Stomach (tissue), 9 donors: Measurements from ENCODE around the gene HYDIN. TPM values are rescaled to one million over a fixed set of nuclear protein-coding genes. Genes with fewer than 3 reads are reported as not detected.

Experiments
- DNase-seq, 2 donors: peaks; one replicate each; pipeline versions ENCODE4 v3.0.0 to v3.0.0-alpha.2; 2013 to 2019
- H3K27ac ChIP-seq, 5 donors: fragments of 200-600 bp in 4 of 5; sonication (generic) in 4 of 5; one replicate each; pipeline ENCODE4 v1.5.1; 2013 to 2019; ENCODE audit warnings: mild to moderate bottlenecking in 1 of 5, moderate library complexity in 1 of 5
- H3K27me3 ChIP-seq, 3 donors: fragments of 200-600 bp; sonication (generic); one replicate each; pipeline ENCODE4 v1.5.1; 2017 to 2019; ENCODE audit warnings: mixed run types in 1 of 3
- H3K36me3 ChIP-seq, 4 donors: fragments of 200-600 bp; sonication (generic); 1 replicate in 3 of 4; 2 replicates in 1 of 4; pipeline ENCODE4 v1.5.1; 2016 to 2019
- H3K4me1 ChIP-seq, 4 donors: fragments of 200-600 bp; sonication (generic); one replicate each; pipeline ENCODE4 v1.5.1; 2016 to 2019
- H3K4me3 ChIP-seq, 4 donors: fragments of 200-600 bp; sonication (generic) in 3 of 4; one replicate each; pipeline ENCODE4 v1.5.1; 2016 to 2019; ENCODE audit warnings: mild to moderate bottlenecking in 1 of 4
- H3K9me3 ChIP-seq, 4 donors: fragments of 200-600 bp; sonication (generic); one replicate each; pipeline ENCODE4 v1.5.1; 2016 to 2019
- CTCF ChIP-seq, 7 experiments: fragments of 450-650 bp in 4 of 7; fragments of 200-600 bp in 3 of 7; sonication (generic) in 3 of 7; IDR thresholded peaks; one replicate each; pipeline ENCODE4 v1.5.1; 2016 to 2019; ENCODE audit warnings: antibody characterized with exemption in 7 of 7, control low read depth in 2 of 7, mild to moderate bottlenecking in 1 of 7
- EP300 ChIP-seq: sonication (generic); formaldehyde crosslinking; IDR thresholded peaks from one replicate; pipeline ENCODE4 v1.6.1; 2017; ENCODE audit warnings: antibody characterized with exemption
- POLR2A ChIP-seq, 4 donors: fragments of 450-650 bp; IDR thresholded peaks; one replicate each; pipeline ENCODE4 v1.6.1; 2016; ENCODE audit warnings: antibody characterized with exemption in 4 of 4, control low read depth in 2 of 4, mild to moderate bottlenecking in 1 of 4, moderate library complexity in 1 of 4
- POLR2AphosphoS5 ChIP-seq, 3 donors: sonication (generic); formaldehyde crosslinking; IDR thresholded peaks; one replicate each; pipeline ENCODE4 v1.6.1; 2016; ENCODE audit warnings: antibody characterized with exemption in 3 of 3
- WGBS, 5 donors: extraction: QIAGEN DNeasy Blood & Tissue Kit in 3 of 5; methylation state at CpG; one replicate each; pipeline versions ENCODE4 v1.1.5 to v1.1.7; 2013 to 2018; 5-methylcytosine and 5-hydroxymethylcytosine counted together
- intact Hi-C: fragments of 100-400 bp; cut with DNase I; formaldehyde crosslinking; loops from one replicate; pipeline ENCODE4 v1.15.1; 2023; ENCODE audit warnings: low total_unique reads
- polyA plus RNA-seq, 3 donors: library from polyadenylated mRNA; stranded (reverse); fragments of 200-250 nt; gene quantifications; one replicate each; pipeline ENCODE4 v1.2.3, GENCODE V29; 2013
- total RNA-seq, 5 donors: library from RNA; depleted of rRNA; stranded (reverse); fragments of >200 nt; gene quantifications; one replicate each; pipeline versions ENCODE4 v1.1.0 to v1.2.3, GENCODE V29; 2014 to 2016
- donor health status: healthy with polysubstance abuse.
- donor health status: Bipolar disorder and iron deficiency.
- donor health status: healthy.

The HYDIN gene
- total and polyA plus RNA-seq, 8 donors, result 0.05 to 11.2 (median 0.58) TPM; not detected in 1

- no peaks in the 10 kb centered on the region for H3K36me3 ChIP-seq
- 33 to 59% (median 53%) methylated on average over 1 of the region's 1 CpG for WGBS, 5 donors
- intact Hi-C loops, result loop anchor here (10.0 kb wide), 1 partner anchor 100 kb away; no protein-coding TSS in a partner anchor
Measured at GRCh38 chr16:71214746-71215381, 15.7 kb downstream of the HYDIN start.

DNA sequence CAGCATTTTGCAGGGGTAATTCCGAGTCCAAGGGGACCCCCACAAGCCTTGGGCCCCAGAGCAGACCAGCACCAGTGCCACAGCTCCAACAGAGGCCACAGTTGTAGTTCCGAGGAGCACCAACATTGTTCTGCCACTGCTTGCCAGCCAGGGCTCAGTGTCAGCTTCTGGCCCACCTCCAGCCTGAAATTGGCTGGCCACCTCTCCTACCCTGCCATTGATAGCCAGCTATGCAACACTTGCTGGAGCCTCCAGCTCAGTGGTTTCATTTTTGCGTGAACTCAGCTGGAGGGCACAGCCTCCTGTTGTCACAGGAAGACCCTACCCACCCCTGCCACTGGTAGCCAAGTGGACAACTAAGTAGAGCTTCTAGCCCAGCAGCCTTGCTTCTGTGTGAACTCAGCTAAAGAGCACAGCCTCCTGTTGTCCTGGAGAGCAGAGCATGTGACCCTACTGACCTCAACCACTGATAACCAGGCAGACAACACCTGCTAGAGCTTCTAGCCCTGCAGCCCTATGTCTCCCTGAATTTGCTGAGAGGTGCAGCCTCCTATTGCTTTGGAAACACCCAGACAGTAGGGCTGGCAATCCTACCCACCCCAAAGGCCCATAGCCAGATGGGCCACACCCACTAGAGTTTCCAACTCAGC, 24.9 kb downstream of the HYDIN start:
- intact Hi-C loops, result no loop called here
- Histone ChIP-seq H3K4me1 (no peaks in the 10 kb centered on the region), H3K36me3 (no peaks in the 10 kb centered on the region), H3K27me3 (no peaks in the 10 kb centered on the region), H3K4me3 (no peak overlapping the region), H3K27ac (no peak overlapping the region), H3K9me3 (peaks cover 0 to 46% (median 22%) of the 10 kb centered on the region in 4 donors)
- no peak for TF ChIP-seq POLR2A (IDR thresholded peaks at IDR 0.05)
- TF ChIP-seq POLR2AphosphoS5 (IDR thresholded peaks at IDR 0.05), result no peak
- TF ChIP-seq EP300, result no peak
- no peak for TF ChIP-seq CTCF (IDR thresholded peaks at IDR 0.05)
- DNase-seq, result no peak
- WGBS, 5 donors, result 47 to 89% (median 61%) methylated on average over 2 to 3 of the region's 3 CpGs

More at GRCh38 chr16:71214746-71215381, 15.7 kb downstream of the HYDIN start:
- no peak overlapping the region for H3K4me3 ChIP-seq
- no peaks in the 10 kb centered on the region for H3K27me3 ChIP-seq
- no peak overlapping the region for H3K27ac ChIP-seq
- no peaks in the 10 kb centered on the region for H3K4me1 ChIP-seq
- H3K9me3 ChIP-seq, result peaks cover 0 to 6% (median 3%) of the 10 kb centered on the region in 4 donors
- no peak for TF ChIP-seq POLR2AphosphoS5 (IDR thresholded peaks at IDR 0.05)
- no peak for TF ChIP-seq CTCF (IDR thresholded peaks at IDR 0.05)
- TF ChIP-seq EP300, result no peak
- DNase-seq, result peak in 1 of 2 donors; percentile 11

- Histone ChIP-seq H3K36me3 (no peaks in the 10 kb centered on the region), H3K27ac (no peak overlapping the region), H3K4me3 (no peak overlapping the region), H3K9me3 (peaks cover 0 to 40% (median 30%) of the 10 kb centered on the region in 4 donors), H3K4me1 (no peaks in the 10 kb centered on the region), H3K27me3 (no peaks in the 10 kb centered on the region)
- no peak for DNase-seq
- no peak for TF ChIP-seq POLR2A (IDR thresholded peaks at IDR 0.05)
- no peak for TF ChIP-seq EP300
- no peak for TF ChIP-seq POLR2AphosphoS5 (IDR thresholded peaks at IDR 0.05)
- no peak for TF ChIP-seq CTCF (IDR thresholded peaks at IDR 0.05)
- intact Hi-C loops, result no loop called here
- 66 to 78% (median 71%) methylated on average over 2 of the region's 2 CpGs for WGBS, 5 donors
Measured at GRCh38 chr16:71203631-71204030, 26.9 kb downstream of the HYDIN start.

- intact Hi-C loops, result no loop called here
- H3K4me3 ChIP-seq, result no peak overlapping the region
Measured at GRCh38 chr16:71201556-71201955, 29.0 kb downstream of the HYDIN start.

More at GRCh38 chr16:71201556-71201955, 29.0 kb downstream of the HYDIN start:
- Histone ChIP-seq H3K27ac (no peak overlapping the region), H3K27me3 (no peaks in the 10 kb centered on the region), H3K4me1 (no peaks in the 10 kb centered on the region), H3K9me3 (peaks cover 0 to 32% (median 26%) of the 10 kb centered on the region in 4 donors), H3K36me3 (no peaks in the 10 kb centered on the region)
- TF ChIP-seq POLR2A (IDR thresholded peaks at IDR 0.05) (no peak), EP300 (no peak), POLR2AphosphoS5 (IDR thresholded peaks at IDR 0.05) (no peak), CTCF (IDR thresholded peaks at IDR 0.05) (no peak)
- WGBS, 5 donors, result 44 to 61% (median 54%) methylated on average over 2 of the region's 2 CpGs
- DNase-seq, result no peak
